H1 (cell line): ENCODE data around the gene MED13. TPM values are rescaled to one million over a fixed set of nuclear protein-coding genes. Genes with fewer than 3 reads are reported as not detected.

Source experiments
- CTCF ChIA-PET: fragments of 300-600 bp; sonication (Branson Sonifier 250); formaldehyde crosslinking; loops from one replicate; lab custom pipeline; 2021; ENCODE audit not compliant: partially characterized antibody; lab: Charles Lee
- POLR2A ChIA-PET: fragments of 300-600 bp; sonication (Branson Sonifier 250); formaldehyde crosslinking; loops from one replicate; lab custom pipeline; 2021; ENCODE audit warnings: inconsistent platforms; ENCODE audit not compliant: partially characterized antibody; lab: Charles Lee
- DNase-seq, 2 experiments: peaks; one replicate each; pipeline versions ENCODE4 v3.0.0 to v3.0.0-alpha.2; 2010 to 2022; ENCODE audit warnings: low spot score in 2 of 2, low read depth in 1 of 2, mixed read lengths in 1 of 2
- FAIRE-seq: peaks from 2 replicates; lab custom pipeline; 2011; peaks lifted over from hg19 to GRCh38; lab: Jason Lieb, UNC
- H2AFZ ChIP-seq: 2 replicates; pipeline ENCODE4 v1.8.1; 2012; ENCODE audit warnings: low read length, inconsistent platforms
- H2AK5ac ChIP-seq: 2 replicates; pipeline ENCODE4 v1.6.1; 2013; ENCODE audit warnings: low read depth, low read length
- H2BK120ac ChIP-seq: replicated peaks from 2 replicates; pipeline ENCODE3; 2013; ENCODE audit warnings: low read depth, low read length, inconsistent platforms
- H2BK12ac ChIP-seq: 2 replicates; pipeline ENCODE4 v1.6.1; 2013; ENCODE audit warnings: low read depth, low read length
- H2BK15ac ChIP-seq: 2 replicates; pipeline ENCODE4 v1.6.1; 2013; ENCODE audit warnings: low read length
- H2BK20ac ChIP-seq: 2 replicates; pipeline ENCODE4 v1.6.1; 2013; ENCODE audit warnings: low read length
- H2BK5ac ChIP-seq: 2 replicates; pipeline ENCODE4 v1.6.1; 2013; ENCODE audit warnings: low read depth, low read length
- H3K14ac ChIP-seq: 2 replicates; pipeline ENCODE4 v1.6.1; 2013; ENCODE audit warnings: inconsistent platforms; ENCODE audit not compliant: insufficient read length
- H3K18ac ChIP-seq: 2 replicates; pipeline ENCODE4 v1.6.1; 2013; ENCODE audit warnings: low read length; ENCODE audit errors: extremely low read depth
- H3K23ac ChIP-seq: 2 replicates; pipeline ENCODE4 v1.6.1; 2013; ENCODE audit warnings: inconsistent platforms; ENCODE audit not compliant: insufficient read length
- H3K23me2 ChIP-seq: 2 replicates; pipeline ENCODE4 v1.6.1; 2013; ENCODE audit warnings: low read depth, low read length
- H3K27ac ChIP-seq: 2 replicates; pipeline ENCODE4 v1.6.1; 2011; ENCODE audit warnings: low read depth, low read length, inconsistent platforms
- H3K27me3 ChIP-seq, 4 experiments: replicated peaks in 1 of 4; 1 replicate in 1 of 4; 2 replicates in 3 of 4; pipeline versions ENCODE4 v1.6.1 to v1.8.1; 2011 to 2013; ENCODE audit warnings: low read length in 3 of 4, mild to moderate bottlenecking in 3 of 4, inconsistent platforms in 2 of 4, mixed read lengths in 2 of 4, moderate library complexity in 1 of 4; ENCODE audit not compliant: control insufficient read depth in 3 of 4, insufficient read depth in 3 of 4; ENCODE audit errors: extremely low read depth in 1 of 4
- H3K36me3 ChIP-seq, 4 experiments: 2 replicates each; pipeline versions ENCODE4 v1.6.1 to v1.8.1; 2011 to 2013; ENCODE audit warnings: mild to moderate bottlenecking in 4 of 4, low read length in 3 of 4, moderate library complexity in 2 of 4, control low read depth in 1 of 4, inconsistent platforms in 1 of 4; ENCODE audit not compliant: insufficient read depth in 4 of 4, control insufficient read depth in 2 of 4
- H3K4ac ChIP-seq: replicated peaks from 2 replicates; pipeline ENCODE3; 2013; ENCODE audit warnings: low read length, low read depth, mixed read lengths, inconsistent platforms; ENCODE audit not compliant: insufficient read length
- H3K4me1 ChIP-seq, 4 experiments: replicated peaks in 1 of 4; 1 replicate in 1 of 4; 2 replicates in 3 of 4; pipeline versions ENCODE4 v1.6.1 to v1.8.1; 2011 to 2013; ENCODE audit warnings: low read length in 3 of 4, inconsistent platforms in 2 of 4, mixed read lengths in 1 of 4; ENCODE audit not compliant: insufficient read depth in 4 of 4, control insufficient read depth in 3 of 4
- H3K4me2 ChIP-seq, 2 experiments: 2 replicates each; pipeline versions ENCODE4 v1.6.1 to v1.8.1; 2011 to 2013; ENCODE audit warnings: low read depth in 2 of 2, low read length in 2 of 2, control low read depth in 1 of 2, inconsistent platforms in 1 of 2, mild to moderate bottlenecking in 1 of 2; ENCODE audit not compliant: insufficient read depth in 1 of 2
- H3K4me3 ChIP-seq, 4 experiments: fragments of 200-600, 300-600 bp in 1 of 4; sonication (generic), shearing (Covaris generic), sonication (Bioruptor Twin) in 1 of 4; 2 replicates each; pipeline versions ENCODE4 v1.5.1 to v1.8.1; 2011 to 2016; ENCODE audit warnings: low read length in 4 of 4, low read depth in 3 of 4, control low read depth in 2 of 4, inconsistent platforms in 2 of 4, mild to moderate bottlenecking in 2 of 4, mixed read lengths in 1 of 4, moderate library complexity in 1 of 4; ENCODE audit not compliant: insufficient read depth in 2 of 4; ENCODE audit errors: extremely low read depth in 1 of 4
- H3K56ac ChIP-seq: replicated peaks from 2 replicates; pipeline ENCODE3; 2013; ENCODE audit warnings: low read depth, mild to moderate bottlenecking, mixed read lengths, low read length, inconsistent platforms; ENCODE audit not compliant: insufficient read length
- H3K79me1 ChIP-seq: 2 replicates; pipeline ENCODE4 v1.6.1; 2013; ENCODE audit warnings: low read depth, low read length, control low read depth
- H3K79me2 ChIP-seq, 2 experiments: 2 replicates each; pipeline versions ENCODE4 v1.6.1 to v1.8.1; 2012 to 2013; ENCODE audit warnings: low read length in 2 of 2, mild to moderate bottlenecking in 2 of 2, inconsistent platforms in 1 of 2; ENCODE audit not compliant: insufficient read depth in 2 of 2, control insufficient read depth in 1 of 2
- H3K9ac ChIP-seq, 4 experiments: replicated peaks in 1 of 4; 1 replicate in 1 of 4; 2 replicates in 3 of 4; pipeline versions ENCODE4 v1.6.1 to v1.8.1; 2011 to 2013; ENCODE audit warnings: low read depth in 3 of 4, low read length in 3 of 4, control low read depth in 2 of 4, mild to moderate bottlenecking in 2 of 4, moderate library complexity in 2 of 4, inconsistent platforms in 1 of 4; ENCODE audit errors: extremely low read depth in 1 of 4
- H3K9me3 ChIP-seq, 2 experiments: 2 replicates each; pipeline versions ENCODE4 v1.6.1 to v1.8.1; 2012 to 2013; ENCODE audit warnings: mild to moderate bottlenecking in 2 of 2, moderate library complexity in 2 of 2, control low read depth in 1 of 2, inconsistent platforms in 1 of 2, low read depth in 1 of 2, low read length in 1 of 2, mixed read lengths in 1 of 2; ENCODE audit not compliant: insufficient read depth in 2 of 2
- H4K20me1 ChIP-seq, 2 experiments: replicated peaks in 1 of 2; 2 replicates each; pipeline versions ENCODE3 to v1.8.1; 2011 to 2013; ENCODE audit warnings: inconsistent platforms in 2 of 2, low read length in 2 of 2, mild to moderate bottlenecking in 1 of 2; ENCODE audit not compliant: insufficient read depth in 2 of 2, control insufficient read depth in 1 of 2
- H4K5ac ChIP-seq: 2 replicates; pipeline ENCODE4 v1.6.1; 2013; ENCODE audit warnings: low read length, low read depth, mixed read lengths, inconsistent platforms; ENCODE audit not compliant: insufficient read length
- H4K8ac ChIP-seq: 2 replicates; pipeline ENCODE4 v1.8.0; 2013; ENCODE audit warnings: mild to moderate bottlenecking, moderate library complexity, low read length, inconsistent platforms; ENCODE audit not compliant: insufficient read depth; ENCODE audit errors: extremely low read depth
- H4K91ac ChIP-seq: replicated peaks from 2 replicates; pipeline ENCODE3; 2013; ENCODE audit warnings: low read length, mixed read lengths, inconsistent platforms; ENCODE audit not compliant: insufficient read length
- ASH2L ChIP-seq: fragments of 200-600, 300-600 bp; sonication (generic); IDR thresholded peaks from one replicate; pipeline ENCODE4 v1.7.1; 2017; ENCODE audit warnings: low read length
- CTBP2 ChIP-seq: IDR thresholded peaks from 2 replicates; pipeline ENCODE4 v1.7.0; 2011; ENCODE audit warnings: borderline replicate concordance, mild to moderate bottlenecking, moderate library complexity, mixed read lengths, low read length; ENCODE audit not compliant: insufficient read depth, insufficient read length
- GABPA ChIP-seq: IDR thresholded peaks from 2 replicates; pipeline ENCODE4 v1.6.1; 2011; ENCODE audit warnings: mild to moderate bottlenecking, low read length, moderate library complexity, borderline replicate concordance; ENCODE audit not compliant: insufficient read depth
- HDAC2 ChIP-seq, 2 experiments: fragments of 300-600 bp in 1 of 2; sonication (generic) in 1 of 2; IDR thresholded peaks; 2 replicates each; pipeline ENCODE4 v1.6.1; 2011 to 2012; ENCODE audit warnings: low read depth in 2 of 2, low read length in 2 of 2, mild to moderate bottlenecking in 2 of 2, moderate library complexity in 2 of 2, borderline replicate concordance in 1 of 2, inconsistent platforms in 1 of 2
- JUN ChIP-seq: IDR thresholded peaks from 2 replicates; pipeline ENCODE4 v1.6.1; 2011; ENCODE audit warnings: low read depth, mild to moderate bottlenecking, improper control_type of control experiment, low read length
- POLR2A ChIP-seq, 2 experiments: IDR thresholded peaks; 1 replicate in 1 of 2; 2 replicates in 1 of 2; pipeline ENCODE4 v1.6.1; 2011; ENCODE audit warnings: low read depth in 2 of 2, low read length in 2 of 2, mild to moderate bottlenecking in 2 of 2; ENCODE audit errors: control extremely low read depth in 1 of 2
- RNF2 ChIP-seq: fragments of 200-900, 300-1000 bp; sonication (generic); IDR thresholded peaks from 2 replicates; pipeline ENCODE4 v1.7.1; 2016; ENCODE audit warnings: borderline replicate concordance, low read depth, mild to moderate bottlenecking, antibody characterized with exemption, low read length; ENCODE audit not compliant: poor library complexity, severe bottlenecking; ENCODE audit errors: missing control alignments
- SP1 ChIP-seq: IDR thresholded peaks from 2 replicates; pipeline ENCODE4 v1.6.1; 2011; ENCODE audit warnings: low read depth, low read length
- SP2 ChIP-seq: IDR thresholded peaks from 2 replicates; pipeline ENCODE4 v1.6.1; 2012; ENCODE audit warnings: mild to moderate bottlenecking, low read length, inconsistent platforms
- TAF1 ChIP-seq: IDR thresholded peaks from 2 replicates; pipeline ENCODE4 v1.6.1; 2011; ENCODE audit warnings: mild to moderate bottlenecking, low read depth, low read length
- TBP ChIP-seq: IDR thresholded peaks from 2 replicates; pipeline ENCODE4 v1.6.1; 2011; ENCODE audit warnings: low read depth, low read length, improper control_type of control experiment
- WGBS, 2 experiments: shearing (Covaris generic) in 1 of 2; methylation state at CpG; one replicate each; pipeline versions ENCODE4 v1.1.6 to v1.1.7; 2013 to 2015; ENCODE audit warnings: low lambda C conversion rate in 2 of 2, mixed read lengths in 2 of 2, inconsistent platforms in 1 of 2, low coverage in 1 of 2, missing lambda C conversion rate in 1 of 2; ENCODE audit not compliant: insufficient replicate concordance in 2 of 2, insufficient coverage in 1 of 2, insufficient read length in 1 of 2; ENCODE audit errors: extremely low coverage in 1 of 2, missing lambda C conversion rate in 1 of 2; 5-methylcytosine and 5-hydroxymethylcytosine counted together
- polyA plus RNA-seq, 7 experiments: library from polyadenylated mRNA; depleted of rRNA in 3 of 7; stranded (reverse) in 5 of 7; unstranded in 2 of 7; fragments of >200 nt in 5 of 7; fragments of 200-250 nt in 2 of 7; gene quantifications; 1 replicate in 5 of 7; 2 replicates in 1 of 7; 4 replicates in 1 of 7; pipeline versions ENCODE4 v1.2.1 to v1.2.3, GENCODE V29; 2011 to 2013; ENCODE audit warnings: missing spikeins in 2 of 7, mixed read lengths in 2 of 7
- total RNA-seq: library from RNA; stranded (reverse); fragmentation: NEBNext Ultra II Directional; extraction: Animal tissue kit (Norgen Biotek cat#: 25700); gene quantifications from 2 replicates; pipeline ENCODE4 v1.2.1, GENCODE V29; 2021
- TF ChIP-seq, protein P1 (sequence below): IDR thresholded peaks from 2 replicates; pipeline ENCODE4 v1.6.1; 2011; ENCODE audit warnings: low read length, improper control_type of control experiment
- TF ChIP-seq, protein P2 (sequence below): IDR thresholded peaks from 2 replicates; pipeline ENCODE4 v1.6.1; 2012; ENCODE audit warnings: inconsistent platforms

Gene MED13
- total and polyA plus RNA-seq, 2 of the 8 experiments (the other 6 are each of a cell fraction or from before 2014, with no cell fraction given), result 11.3 to 44.8 TPM

DNA sequence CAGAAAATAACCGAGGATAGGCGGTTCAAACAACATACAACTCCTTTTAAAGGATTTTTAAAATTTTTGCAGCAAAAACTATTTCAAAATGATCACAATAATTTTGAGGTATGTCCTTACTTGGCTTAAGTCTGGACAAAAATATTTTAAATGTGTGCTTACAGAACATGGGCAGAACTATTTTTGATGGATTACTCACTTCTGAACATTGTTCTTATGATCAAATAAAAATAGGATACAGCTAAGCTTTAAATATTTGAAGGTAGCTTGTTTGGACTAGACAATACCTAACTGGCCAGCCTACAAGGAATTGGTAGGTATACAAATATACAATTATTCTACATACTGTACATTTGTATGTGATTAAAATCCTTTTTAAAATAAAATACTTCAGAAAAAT lies 123.0 kb downstream of the MED13 start:
- H2BK5ac ChIP-seq, result no peak overlapping the region
- H3K14ac ChIP-seq, result no peak overlapping the region
- no peak overlapping the region for H3K4ac ChIP-seq
- H3K79me2 ChIP-seq, result no peaks in the 10 kb centered on the region
- H3K27me3 ChIP-seq, result no peaks in the 10 kb centered on the region
- H3K18ac ChIP-seq, result no peak overlapping the region
- H4K5ac ChIP-seq, result no peak overlapping the region
- no peak overlapping the region for H2BK20ac ChIP-seq
- H3K4me3 ChIP-seq, result no peak overlapping the region
- no peak overlapping the region for H2AFZ ChIP-seq
- H2BK120ac ChIP-seq, result no peak overlapping the region
- no peak overlapping the region for H3K4me2 ChIP-seq
- H3K79me1 ChIP-seq, result no peaks in the 10 kb centered on the region
- no peaks in the 10 kb centered on the region for H3K9me3 ChIP-seq
- ChIA-PET CTCF (interaction anchor here (0.6 to 1.1 kb wide), 2 partner anchors 59 to 103 kb away, joined by 3 read pairs; no protein-coding TSS in a partner anchor), POLR2A (no interaction called here)
- H3K9ac ChIP-seq, result no peak overlapping the region
- no peaks in the 10 kb centered on the region for H3K23me2 ChIP-seq
- no peak overlapping the region for H2BK12ac ChIP-seq
- H3K56ac ChIP-seq, result no peak overlapping the region
- no peak overlapping the region for H4K8ac ChIP-seq
- H4K91ac ChIP-seq, result no peak overlapping the region
- H3K27ac ChIP-seq, result no peak overlapping the region
- H2BK15ac ChIP-seq, result no peak overlapping the region
- no peak overlapping the region for H2AK5ac ChIP-seq
- H3K23ac ChIP-seq, result no peak overlapping the region
- DNase-seq (no peak), FAIRE-seq (no peak)
- H4K20me1 ChIP-seq, result no peaks in the 10 kb centered on the region
- peaks cover 3 to 40% (median 13%) of the 10 kb centered on the region in 4 experiments; a peak in 7 of 8 replicates for H3K36me3 ChIP-seq
- H3K4me1 ChIP-seq, result no peaks in the 10 kb centered on the region
- 100% methylated on average over 2 of the region's 2 CpGs; no CpG with 5 or more reads in 1 of the 2 experiments for WGBS, 2 experiments
- TF ChIP-seq, protein P1, sequence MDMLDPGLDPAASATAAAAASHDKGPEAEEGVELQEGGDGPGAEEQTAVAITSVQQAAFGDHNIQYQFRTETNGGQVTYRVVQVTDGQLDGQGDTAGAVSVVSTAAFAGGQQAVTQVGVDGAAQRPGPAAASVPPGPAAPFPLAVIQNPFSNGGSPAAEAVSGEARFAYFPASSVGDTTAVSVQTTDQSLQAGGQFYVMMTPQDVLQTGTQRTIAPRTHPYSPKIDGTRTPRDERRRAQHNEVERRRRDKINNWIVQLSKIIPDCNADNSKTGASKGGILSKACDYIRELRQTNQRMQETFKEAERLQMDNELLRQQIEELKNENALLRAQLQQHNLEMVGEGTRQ, result no peak
- TF ChIP-seq RNF2, result no peak
- no peak for TF ChIP-seq HDAC2 (IDR thresholded peaks at IDR 0.05; ENCODE audit: borderline replicate concordance in 1 of 2, low read depth in 2 of 2, low read length in 2 of 2)
- no peak for TF ChIP-seq SP1
- TF ChIP-seq POLR2A (IDR thresholded peaks at IDR 0.05; ENCODE audit: control extremely low read depth in 1 of 2, low read depth in 2 of 2, low read length in 2 of 2), result no peak
- TF ChIP-seq GABPA, result no peak
- no peak for TF ChIP-seq JUN
- TF ChIP-seq TAF1, result no peak
- no peak for TF ChIP-seq CTBP2
- TF ChIP-seq TBP, result no peak
- TF ChIP-seq, protein P2, sequence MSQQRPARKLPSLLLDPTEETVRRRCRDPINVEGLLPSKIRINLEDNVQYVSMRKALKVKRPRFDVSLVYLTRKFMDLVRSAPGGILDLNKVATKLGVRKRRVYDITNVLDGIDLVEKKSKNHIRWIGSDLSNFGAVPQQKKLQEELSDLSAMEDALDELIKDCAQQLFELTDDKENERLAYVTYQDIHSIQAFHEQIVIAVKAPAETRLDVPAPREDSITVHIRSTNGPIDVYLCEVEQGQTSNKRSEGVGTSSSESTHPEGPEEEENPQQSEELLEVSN, result no peak
- TF ChIP-seq ASH2L, result no peak
- TF ChIP-seq SP2, result no peak
